Prostate gland (tissue), 2 donors: Measurements from ENCODE around the gene PBX4. TPM values are rescaled to one million over a fixed set of nuclear protein-coding genes. Genes with fewer than 3 reads are reported as not detected.

ENCODE experiments used
- DNase-seq: peaks from one replicate; pipeline ENCODE4 v3.0.0-alpha.2; 2019; ENCODE audit warnings: low spot score
- H3K27ac ChIP-seq, 2 donors: fragments of 200-600 bp; sonication (generic); 2 replicates each; pipeline ENCODE4 v1.5.1; 2017 to 2019
- H3K27me3 ChIP-seq: fragments of 200-600 bp; sonication (generic); replicated peaks from 2 replicates; pipeline ENCODE4 v1.5.1; 2019; ENCODE audit not compliant: insufficient read depth
- H3K36me3 ChIP-seq, 2 donors: fragments of 200-600 bp; sonication (generic); 1 replicate in 1 of 2; 2 replicates in 1 of 2; pipeline versions ENCODE4 v1.5.1 to v1.8.1; 2017 to 2019
- H3K4me1 ChIP-seq: fragments of 200-600 bp; sonication (generic); replicated peaks from 2 replicates; pipeline ENCODE4 v1.5.1; 2019
- H3K4me3 ChIP-seq, 2 donors: fragments of 200-600 bp; sonication (generic); 2 replicates each; pipeline ENCODE4 v1.5.1; 2017 to 2019
- H3K9me3 ChIP-seq: fragments of 200-600 bp; sonication (generic); 2 replicates; pipeline ENCODE4 v1.5.1; 2017
- POLR2A ChIP-seq: fragments of 450-650 bp; IDR thresholded peaks from one replicate; pipeline ENCODE4 v1.6.1; 2016; ENCODE audit warnings: antibody characterized with exemption, mild to moderate bottlenecking
- POLR2AphosphoS5 ChIP-seq: sonication (generic); formaldehyde crosslinking; IDR thresholded peaks from one replicate; pipeline ENCODE4 v1.6.1; 2017; ENCODE audit warnings: antibody characterized with exemption
- WGBS: methylation state at CpG from one replicate; pipeline ENCODE4 v1.1.5; 2018; 5-methylcytosine and 5-hydroxymethylcytosine counted together
- intact Hi-C: fragments of 100-400 bp; cut with DNase I; formaldehyde crosslinking; loops from one replicate; pipeline ENCODE4 v1.14.2; 2022
- total RNA-seq, 2 donors: library from RNA; depleted of rRNA; stranded (reverse); fragments of >200 nt; gene quantifications; one replicate each; pipeline ENCODE4 v1.1.0, GENCODE V29; 2016
- TF ChIP-seq, protein P1 (sequence below), 4 experiments: fragments of 200-600 bp in 2 of 4; fragments of 450-650 bp in 2 of 4; sonication (generic) in 2 of 4; IDR thresholded peaks; 1 replicate in 3 of 4; 2 replicates in 1 of 4; pipeline ENCODE4 v1.5.1; 2016 to 2019; ENCODE audit warnings: antibody characterized with exemption in 4 of 4, mild to moderate bottlenecking in 2 of 4, moderate library complexity in 2 of 4

PBX4 gene
- total RNA-seq, 2 donors from 2014 or later, result 2.6 to 10.6 TPM

GRCh38 chr19:19538061-19538784 is 80.3 kb downstream of the PBX4 start, which contains the start of gene CILP2:
Gene CILP2 (plus strand): TSS chr19:19538265. CDS start chr19:19538350, 85 bp downstream.
- no peak within 1 kb of the TSS for H3K27ac ChIP-seq
- intact Hi-C loops, result no loop called here
- no peaks in the 10 kb centered on the region for H3K9me3 ChIP-seq
- WGBS, result 2% methylated on average over 54 of the region's 56 CpGs
- H3K4me3 ChIP-seq, result peak within 1 kb of the TSS; percentile 15 to 27
- H3K4me1 ChIP-seq, result peaks cover 8% of the 10 kb centered on the region
- no peak for DNase-seq
- no peaks in the 10 kb centered on the region for H3K36me3 ChIP-seq
- peaks cover 6% of the 10 kb centered on the region for H3K27me3 ChIP-seq
- no peak for TF ChIP-seq POLR2A
- TF ChIP-seq, protein P1, sequence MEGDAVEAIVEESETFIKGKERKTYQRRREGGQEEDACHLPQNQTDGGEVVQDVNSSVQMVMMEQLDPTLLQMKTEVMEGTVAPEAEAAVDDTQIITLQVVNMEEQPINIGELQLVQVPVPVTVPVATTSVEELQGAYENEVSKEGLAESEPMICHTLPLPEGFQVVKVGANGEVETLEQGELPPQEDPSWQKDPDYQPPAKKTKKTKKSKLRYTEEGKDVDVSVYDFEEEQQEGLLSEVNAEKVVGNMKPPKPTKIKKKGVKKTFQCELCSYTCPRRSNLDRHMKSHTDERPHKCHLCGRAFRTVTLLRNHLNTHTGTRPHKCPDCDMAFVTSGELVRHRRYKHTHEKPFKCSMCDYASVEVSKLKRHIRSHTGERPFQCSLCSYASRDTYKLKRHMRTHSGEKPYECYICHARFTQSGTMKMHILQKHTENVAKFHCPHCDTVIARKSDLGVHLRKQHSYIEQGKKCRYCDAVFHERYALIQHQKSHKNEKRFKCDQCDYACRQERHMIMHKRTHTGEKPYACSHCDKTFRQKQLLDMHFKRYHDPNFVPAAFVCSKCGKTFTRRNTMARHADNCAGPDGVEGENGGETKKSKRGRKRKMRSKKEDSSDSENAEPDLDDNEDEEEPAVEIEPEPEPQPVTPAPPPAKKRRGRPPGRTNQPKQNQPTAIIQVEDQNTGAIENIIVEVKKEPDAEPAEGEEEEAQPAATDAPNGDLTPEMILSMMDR (IDR thresholded peaks at IDR 0.05), result no peak

DNA sequence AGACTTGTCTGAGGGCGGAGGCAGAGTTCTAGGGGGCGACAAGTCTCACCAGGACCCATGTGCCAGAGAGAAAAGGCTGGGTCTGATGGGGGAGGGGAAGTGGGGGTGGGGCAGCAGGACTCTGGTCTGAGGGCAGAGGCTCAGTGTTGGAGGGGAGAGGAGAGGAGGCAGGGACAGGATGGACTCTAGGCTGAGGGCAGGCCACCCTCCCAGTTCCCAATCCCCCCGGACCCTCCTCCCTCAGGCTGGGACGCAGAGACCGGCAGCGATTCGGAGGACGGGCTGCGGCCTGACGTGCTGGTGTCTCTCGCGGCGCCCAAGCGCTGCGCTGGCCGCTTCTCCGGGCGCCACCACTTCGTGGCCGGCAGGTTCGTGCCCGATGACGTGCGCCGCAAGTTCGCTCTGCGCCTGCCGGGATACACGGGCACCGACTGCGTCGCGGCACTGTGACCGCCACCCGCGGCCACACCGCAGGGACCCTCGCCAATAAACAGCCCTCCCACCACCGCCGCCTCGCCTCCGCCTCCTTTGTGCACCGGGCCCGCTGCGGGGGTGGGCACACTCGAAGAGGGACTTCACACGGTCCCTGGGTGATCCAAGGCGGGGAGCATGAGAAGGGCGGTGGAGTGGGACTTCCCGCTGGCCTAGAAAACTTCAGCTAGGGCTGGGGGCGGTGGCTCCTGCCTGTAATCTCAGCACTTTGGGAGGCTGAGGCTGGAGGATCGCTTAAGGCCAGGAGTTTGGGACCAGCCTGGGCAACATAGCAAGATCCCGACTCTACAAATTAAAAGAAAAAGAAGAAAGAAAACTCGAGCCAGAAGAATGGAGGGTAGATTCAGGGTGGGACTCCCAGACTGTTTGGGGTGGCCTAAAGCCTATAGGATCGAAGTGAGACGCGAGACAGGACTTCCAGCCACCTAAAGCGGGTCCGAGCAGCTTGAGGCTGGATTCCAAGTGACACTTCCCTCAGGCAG is 81.1 kb downstream of the PBX4 start:
- no peaks in the 10 kb centered on the region for H3K36me3 ChIP-seq
- WGBS, result 33% methylated on average over 54 of the region's 59 CpGs
- peaks cover 8% of the 10 kb centered on the region for H3K4me1 ChIP-seq
- H3K27me3 ChIP-seq, result peaks cover 6% of the 10 kb centered on the region
- H3K27ac ChIP-seq, result no peak overlapping the region
- intact Hi-C loops, result no loop called here
- H3K9me3 ChIP-seq, result no peaks in the 10 kb centered on the region
- TF ChIP-seq POLR2A, result no peak
- peak overlapping the region; percentile 15 to 27 for H3K4me3 ChIP-seq
- no peak for DNase-seq

- no peak overlapping the region for H3K27ac ChIP-seq
- WGBS, result 95% methylated on average over 19 of the region's 34 CpGs
- DNase-seq, result no peak
- no peak overlapping the region for H3K4me3 ChIP-seq
- intact Hi-C loops, result no loop called here
- TF ChIP-seq POLR2AphosphoS5 (no peak), POLR2A (no peak)
- TF ChIP-seq, protein P1 (IDR thresholded peaks at IDR 0.05), result no peak
- no peaks in the 10 kb centered on the region for H3K36me3 ChIP-seq
- no peaks in the 10 kb centered on the region for H3K27me3 ChIP-seq
- H3K4me1 ChIP-seq, result peaks cover 3% of the 10 kb centered on the region
- H3K9me3 ChIP-seq, result no peaks in the 10 kb centered on the region
These were observed 82.9 kb downstream of the PBX4 start for GRCh38 chr19:19535311-19536191.

DNA sequence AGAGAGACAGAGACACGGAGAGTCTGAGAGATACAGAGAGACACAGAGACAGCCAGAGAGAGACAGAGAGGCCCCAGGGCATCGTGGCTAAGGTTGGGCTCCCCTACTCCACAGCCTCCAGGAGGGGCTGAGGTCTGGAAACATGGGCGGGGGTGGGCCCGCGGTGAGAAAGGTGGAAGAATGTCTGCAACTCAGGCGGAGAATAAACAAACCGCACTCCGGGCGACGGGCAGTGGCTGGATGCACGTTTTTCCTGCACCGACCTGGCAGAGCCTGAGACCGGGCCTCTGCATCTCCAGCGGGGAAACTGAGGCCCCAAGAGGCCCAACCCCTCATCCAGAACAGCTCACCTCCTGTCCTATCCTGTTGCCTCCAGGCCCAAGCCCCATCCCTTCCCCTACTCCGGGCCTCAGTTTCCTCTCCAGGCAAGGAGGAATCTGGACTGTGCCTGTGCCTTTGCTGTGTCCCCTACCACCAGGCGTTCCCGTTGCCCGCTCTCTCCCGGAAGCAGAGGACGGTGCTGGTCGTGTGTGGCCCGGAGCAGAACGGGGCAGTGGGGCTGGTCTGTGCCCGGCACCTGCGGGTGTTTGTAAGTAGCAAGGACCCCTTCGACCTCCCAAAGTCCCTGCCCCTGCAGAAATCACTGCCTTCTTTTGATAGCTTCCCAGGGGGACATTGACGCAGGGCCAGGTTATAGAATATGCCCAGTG is 83.8 kb downstream of the PBX4 start:
- intact Hi-C loops, result loop anchor here (5.0 kb wide), 1 partner anchor 423 kb away; no protein-coding TSS in a partner anchor
- DNase-seq, result no peak
- H3K9me3 ChIP-seq, result no peaks in the 10 kb centered on the region

More for the DNA sequence above, 83.8 kb downstream of the PBX4 start:
- WGBS, result 67% methylated on average over 27 of the region's 27 CpGs
- TF ChIP-seq, protein P1 (IDR thresholded peaks at IDR 0.05), result no peak
- TF ChIP-seq POLR2AphosphoS5 (no peak), POLR2A (no peak)
- Histone ChIP-seq H3K36me3 (no peaks in the 10 kb centered on the region), H3K4me1 (peaks cover 3% of the 10 kb centered on the region), H3K4me3 (no peak overlapping the region), H3K27me3 (no peaks in the 10 kb centered on the region), H3K27ac (no peak overlapping the region)
